ENCODE data around the gene MFGE8. TPM values are rescaled to one million over a fixed set of nuclear protein-coding genes. Genes with fewer than 3 reads are reported as not detected.

MFGE8 gene
- polyA plus RNA-seq, 1 of the 3 experiments (the other 2 are of a cell fraction), result 247 TPM

- no peak overlapping the region for H3K4me3 ChIP-seq (ENCODE audit: low read depth in 2 of 2, low read length in 1 of 2)
- CTCF ChIA-PET, result interaction anchor here (0.6 to 1.4 kb wide), 7 partner anchors 10 to 227 kb away, joined by 3 to 7 read pairs (median 3); no protein-coding TSS in a partner anchor
- H2AFZ ChIP-seq (ENCODE audit: low read depth), result no peak overlapping the region
- POLR2A ChIA-PET, result no interaction called here
- no peak overlapping the region for H3K4me2 ChIP-seq
- no peak overlapping the region for H3K27ac ChIP-seq (ENCODE audit: low read depth in 2 of 2, low read length in 1 of 2)
- no peaks in the 10 kb centered on the region for H4K20me1 ChIP-seq (ENCODE audit: insufficient read depth)
- H3K9me3 ChIP-seq, result no peaks in the 10 kb centered on the region
- 90% methylated on average over 31 of the region's 31 CpGs for WGBS (ENCODE audit: low lambda C conversion rate)
- H3K4me1 ChIP-seq (ENCODE audit: control insufficient read depth in 1 of 2, insufficient read depth in 2 of 2, low read depth in 1 of 2, low read length in 1 of 2), result no peaks in the 10 kb centered on the region
- no peaks in the 10 kb centered on the region for H3K27me3 ChIP-seq (ENCODE audit: insufficient read depth)
- no peaks in the 10 kb centered on the region for H3F3A ChIP-seq (replicated peaks; ENCODE audit: insufficient read depth)
- TF ChIP-seq CTCF (IDR thresholded peaks at IDR 0.05) (no peak), ZBTB33 (IDR thresholded peaks at IDR 0.05; ENCODE audit: borderline replicate concordance, low read depth) (no peak), RXRA (IDR thresholded peaks at IDR 0.05; ENCODE audit: borderline replicate concordance, low read depth) (no peak), GATA2 (CRISPR knock-in tag; IDR thresholded peaks at IDR 0.05) (no peak), RCOR1 (IDR thresholded peaks at IDR 0.05; ENCODE audit: low read length) (no peak), SIN3A (IDR thresholded peaks at IDR 0.05; ENCODE audit: borderline replicate concordance, low read depth, low read length) (no peak), RFX5 (IDR thresholded peaks at IDR 0.05; ENCODE audit: low read length) (no peak), TAF1 (IDR thresholded peaks at IDR 0.05; ENCODE audit: borderline replicate concordance, low read depth, low read length) (no peak), MAX (IDR thresholded peaks at IDR 0.05; ENCODE audit: low read depth) (no peak)
- DNase-seq, result no peak
- H3K9me2 ChIP-seq, result no peaks in the 10 kb centered on the region
- no peak overlapping the region for H3K9ac ChIP-seq
- H3K79me2 ChIP-seq (ENCODE audit: insufficient read depth), result no peaks in the 10 kb centered on the region
- H3K36me3 ChIP-seq (replicated peaks in 1 of 2; ENCODE audit: control insufficient read depth in 1 of 2, insufficient read depth in 2 of 2, low read length in 1 of 2), result no peaks in the 10 kb centered on the region
Observed at GRCh38 chr15:88880944-88881740, 32.0 kb downstream of the MFGE8 start.

- WGBS (ENCODE audit: low lambda C conversion rate), result 75% methylated on average over 5 of the region's 18 CpGs
- no peaks in the 10 kb centered on the region for H3K79me2 ChIP-seq (ENCODE audit: insufficient read depth)
- H3K9me3 ChIP-seq, result no peaks in the 10 kb centered on the region
- TF ChIP-seq CTCF (IDR thresholded peaks at IDR 0.05), result peak; percentile 73
- TF ChIP-seq RAD21 (IDR thresholded peaks at IDR 0.05; ENCODE audit: low read length), result peak; percentile 66
- peak; percentile 48 for TF ChIP-seq SMC3 (IDR thresholded peaks at IDR 0.05; ENCODE audit: low read depth, low read length)
- no peak for TF ChIP-seq PBX3 (IDR thresholded peaks at IDR 0.05)
- no peak for TF ChIP-seq RFX5 (IDR thresholded peaks at IDR 0.05; ENCODE audit: low read length)
- no peak for TF ChIP-seq SIN3A (IDR thresholded peaks at IDR 0.05; ENCODE audit: borderline replicate concordance, low read depth, low read length)
- TF ChIP-seq EZH2phosphoT487 (IDR thresholded peaks at IDR 0.05; ENCODE audit: borderline replicate concordance, low read depth), result no peak
- H4K20me1 ChIP-seq (ENCODE audit: insufficient read depth), result no peaks in the 10 kb centered on the region
- H3K36me3 ChIP-seq (replicated peaks in 1 of 2; ENCODE audit: control insufficient read depth in 1 of 2, insufficient read depth in 2 of 2, low read length in 1 of 2), result no peaks in the 10 kb centered on the region
- H3K9me2 ChIP-seq, result no peaks in the 10 kb centered on the region
- peak; percentile 85 for DNase-seq
- ChIA-PET POLR2A (no interaction called here), CTCF (interaction anchor here (0.6 to 2.5 kb wide), 24 partner anchors 8 to 394 kb away, joined by 3 to 18 read pairs (median 4); partner anchors contain the start of gene HAPLN3)
- no peak overlapping the region for H2AFZ ChIP-seq (ENCODE audit: low read depth)
- no peaks in the 10 kb centered on the region for H3K4me1 ChIP-seq (ENCODE audit: control insufficient read depth in 1 of 2, insufficient read depth in 2 of 2, low read depth in 1 of 2, low read length in 1 of 2)
- H3F3A ChIP-seq (replicated peaks; ENCODE audit: insufficient read depth), result no peaks in the 10 kb centered on the region
- H3K27ac ChIP-seq (ENCODE audit: low read depth in 2 of 2, low read length in 1 of 2), result no peak overlapping the region
- H3K27me3 ChIP-seq (ENCODE audit: insufficient read depth), result no peaks in the 10 kb centered on the region; the same call in 1 of the 2 replicates
- H3K9ac ChIP-seq, result no peak overlapping the region
- H3K4me2 ChIP-seq, result no peak overlapping the region
- H3K4me3 ChIP-seq (ENCODE audit: low read depth in 2 of 2, low read length in 1 of 2), result no peak overlapping the region
Observed at GRCh38 chr15:88878720-88879184, 34.4 kb downstream of the MFGE8 start.

Measured in SK-N-SH (cell line).